ENCODE measurements around the gene GP9.
"Not testable (repeated sequence)": the region's sequence is repeated elsewhere in the genome, so short reads cannot be mapped to it uniquely, and the experiment has no call there.

Gene GP9

GRCh38 chr3:129063841-129064482, 3.4 kb downstream of the GP9 start:
- no peak for DNase-seq (ENCODE audit: low spot score)
- H3K4me3 ChIP-seq = no peak overlapping the region
- H3K27ac ChIP-seq = no peak overlapping the region
- TF ChIP-seq CTCF (IDR thresholded peaks at IDR 0.05) = no peak

- Histone ChIP-seq H3K4me3 (no peak overlapping the region), H3K27ac (no peak overlapping the region)
- no peak for DNase-seq (ENCODE audit: low spot score)
- TF ChIP-seq CTCF (IDR thresholded peaks at IDR 0.05) = no peak
Measured at GRCh38 chr3:129065016-129065719, 4.6 kb downstream of the GP9 start.

DNA sequence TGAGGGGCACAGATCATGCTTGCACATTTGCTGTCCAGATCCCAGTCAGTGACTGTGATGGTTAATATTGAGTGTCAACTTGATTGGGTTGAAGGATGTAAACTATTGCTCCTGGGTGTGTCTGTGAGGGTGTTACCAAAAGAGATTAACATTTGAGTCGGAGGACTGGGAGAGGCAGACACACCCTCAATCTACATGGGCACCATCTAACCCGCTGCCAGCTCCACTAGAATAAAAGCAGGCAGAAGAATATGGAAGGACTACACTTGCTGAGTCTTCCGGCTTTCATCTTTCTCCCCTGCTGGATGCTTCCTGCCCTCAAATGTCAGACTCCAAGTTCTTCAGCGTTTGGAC, 5.1 kb downstream of the GP9 start:
- no peak overlapping the region for H3K27ac ChIP-seq
- TF ChIP-seq CTCF (IDR thresholded peaks at IDR 0.05) = no peak
- no peak for DNase-seq (ENCODE audit: low spot score)
- no peak overlapping the region for H3K4me3 ChIP-seq

GRCh38 chr3:129067719-129068118, 7.1 kb downstream of the GP9 start:
- Histone ChIP-seq H3K27ac (peak overlapping the region; percentile 5 to 86), H3K4me3 (peak overlapping the region; percentile 63)
- not testable (repeated sequence) for DNase-seq (ENCODE audit: low spot score)

- TF ChIP-seq CTCF (IDR thresholded peaks at IDR 0.05) = no peak
- H3K27ac ChIP-seq = peak overlapping the region; percentile 5 to 86
- peak overlapping the region; percentile 63 for H3K4me3 ChIP-seq
- no peak for DNase-seq (ENCODE audit: low spot score)
Measured at GRCh38 chr3:129068291-129068886, 7.8 kb downstream of the GP9 start.

DNA sequence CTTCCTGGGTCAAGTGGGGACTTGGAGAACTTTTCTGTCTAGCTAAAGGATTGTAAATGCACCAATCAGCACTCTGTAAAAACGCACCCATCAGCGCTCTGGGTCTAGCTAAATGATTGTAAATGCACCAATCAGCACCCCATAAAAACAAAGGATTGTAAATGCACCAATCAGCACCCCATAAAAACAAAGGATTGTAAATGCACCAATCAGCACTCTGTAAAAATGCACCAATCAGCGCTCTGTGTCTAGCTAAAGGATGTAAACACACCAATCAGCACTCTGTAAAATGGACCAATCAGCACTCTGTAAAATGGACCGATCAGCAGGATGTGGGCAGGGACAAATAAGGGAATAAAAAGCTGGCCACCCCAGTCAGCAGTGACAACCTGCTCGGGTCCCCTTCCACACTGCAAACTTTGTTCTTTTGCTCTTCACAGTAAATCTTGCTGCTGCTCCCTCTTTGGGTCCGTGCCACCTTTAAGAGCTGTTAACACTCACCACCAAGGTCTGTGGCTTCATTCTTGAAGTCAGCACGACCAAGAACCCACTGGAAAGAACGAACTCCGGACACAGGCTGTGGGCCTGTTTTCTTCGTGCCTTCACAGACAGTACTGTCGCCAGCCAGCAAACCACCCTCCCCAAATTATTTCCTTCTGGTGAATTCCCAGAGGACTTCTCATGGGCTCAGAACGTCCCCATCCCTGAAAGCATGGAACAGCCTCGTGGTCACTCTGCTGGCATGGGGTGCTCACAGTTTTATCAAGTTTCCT, 8.9 kb downstream of the GP9 start:
- H3K4me3 ChIP-seq = not testable (repeated sequence)
- peak overlapping the region; percentile 5 to 86 for H3K27ac ChIP-seq
- DNase-seq (ENCODE audit: low spot score) = peak; percentile 83

- DNase-seq (ENCODE audit: low spot score) = no peak
- Histone ChIP-seq H3K4me3 (no peak overlapping the region), H3K27ac (peak overlapping the region; percentile 5 to 86)
- no peak for TF ChIP-seq CTCF (IDR thresholded peaks at IDR 0.05)
Measured at GRCh38 chr3:129070086-129070885, 9.7 kb downstream of the GP9 start.

All from coronary artery (tissue), 2 donors.